Activated gamma-delta T cell treated with anti-CD3 and anti-CD28 coated beads, Interleukin-2, amount 50 U/mL, for 16 hours (primary cell): ENCODE results near the gene ADAD2.

Experiments used
- DNase-seq: peaks from one replicate; pipeline ENCODE4 v3.0.0-alpha.2; 2020; ENCODE audit warnings: low read depth

The ADAD2 gene

DNA sequence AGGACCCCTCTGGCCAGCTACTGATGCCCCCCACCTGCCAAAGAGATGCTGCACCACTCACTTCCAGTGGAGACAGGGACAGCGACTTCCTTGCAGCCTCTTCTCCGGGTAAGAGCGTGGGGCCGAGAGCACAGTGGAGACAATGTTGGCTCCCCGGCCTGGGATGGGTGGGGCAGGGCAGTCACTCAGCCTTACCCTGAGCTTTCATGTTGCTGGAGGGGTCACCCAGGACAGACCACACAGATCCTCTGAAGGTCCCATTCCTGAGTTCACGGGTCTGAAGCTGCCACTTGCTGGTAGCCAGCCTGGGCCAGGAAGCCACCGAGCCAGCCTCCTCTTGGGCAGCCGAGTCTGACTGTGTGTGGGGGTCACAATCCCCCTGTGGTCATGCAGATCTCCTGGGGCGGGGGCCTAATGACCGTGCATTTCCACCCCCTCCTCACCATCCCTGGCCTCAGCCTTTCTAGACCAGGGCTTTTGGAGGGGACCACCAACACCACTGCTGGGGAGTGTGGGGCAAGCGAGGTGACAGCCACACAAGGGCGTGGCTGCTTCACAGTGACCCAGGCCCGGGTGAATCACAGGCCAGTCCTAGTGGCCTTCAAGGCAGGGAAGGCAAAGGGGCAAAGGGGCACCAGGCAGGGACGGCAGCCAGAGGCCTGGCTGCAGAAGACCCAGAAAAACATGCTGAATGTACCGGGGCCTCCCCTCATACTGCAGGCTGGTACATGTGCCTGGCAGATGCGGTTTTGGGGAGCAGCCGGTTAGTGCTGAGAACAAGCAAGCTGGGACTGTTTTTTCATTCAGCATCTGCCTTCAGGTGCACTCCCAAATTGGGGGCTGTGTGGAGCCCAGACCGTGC, 14.5 kb upstream of the ADAD2 start:
- DNase-seq = no peak

DNA sequence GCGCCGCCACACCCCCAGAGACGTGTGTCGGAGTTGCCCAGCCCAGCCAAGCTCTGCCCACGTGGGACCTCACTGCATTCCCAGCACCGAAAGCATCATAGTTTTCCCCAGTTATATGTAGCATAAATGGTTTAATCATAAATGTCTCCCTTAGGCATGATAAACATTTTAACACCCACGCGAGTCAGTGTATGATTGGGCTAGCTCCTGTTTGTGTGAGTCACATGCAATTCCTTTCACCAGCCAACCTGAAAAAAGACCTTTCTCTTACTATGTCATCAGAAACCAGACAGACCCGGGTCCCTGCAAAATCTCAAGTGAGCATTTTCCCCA, 13.2 kb upstream of the ADAD2 start:
- no peak for DNase-seq

DNA sequence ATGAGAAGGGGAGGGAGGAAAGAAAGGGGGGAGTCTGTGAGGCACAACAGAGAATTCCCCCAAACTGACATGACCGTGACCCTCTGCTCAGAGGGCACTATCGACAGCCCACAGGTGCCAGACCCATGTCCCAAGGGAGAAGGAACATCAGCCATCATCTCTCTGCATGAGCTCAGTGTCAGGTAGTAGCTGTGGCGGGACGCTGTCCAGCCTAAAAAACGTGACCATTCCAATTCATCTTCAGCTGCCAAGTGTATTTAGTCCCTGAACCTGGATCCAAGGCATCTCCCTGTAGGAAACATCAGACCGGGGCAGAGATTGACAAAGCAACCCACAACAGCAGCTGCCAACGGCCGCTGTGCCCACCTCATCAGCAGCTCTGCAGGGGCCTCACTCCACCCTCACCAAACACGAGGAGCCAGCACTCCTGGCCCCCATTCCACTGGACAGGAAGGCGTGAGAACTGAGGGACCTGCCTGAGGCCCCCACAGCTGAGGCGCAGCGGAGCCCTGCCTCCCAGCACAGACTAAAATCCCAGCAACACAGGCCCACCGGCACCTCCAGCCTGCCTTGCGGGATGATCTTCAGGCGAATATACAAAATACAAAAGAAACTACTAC, 12.7 kb upstream of the ADAD2 start:
- DNase-seq = no peak

DNA sequence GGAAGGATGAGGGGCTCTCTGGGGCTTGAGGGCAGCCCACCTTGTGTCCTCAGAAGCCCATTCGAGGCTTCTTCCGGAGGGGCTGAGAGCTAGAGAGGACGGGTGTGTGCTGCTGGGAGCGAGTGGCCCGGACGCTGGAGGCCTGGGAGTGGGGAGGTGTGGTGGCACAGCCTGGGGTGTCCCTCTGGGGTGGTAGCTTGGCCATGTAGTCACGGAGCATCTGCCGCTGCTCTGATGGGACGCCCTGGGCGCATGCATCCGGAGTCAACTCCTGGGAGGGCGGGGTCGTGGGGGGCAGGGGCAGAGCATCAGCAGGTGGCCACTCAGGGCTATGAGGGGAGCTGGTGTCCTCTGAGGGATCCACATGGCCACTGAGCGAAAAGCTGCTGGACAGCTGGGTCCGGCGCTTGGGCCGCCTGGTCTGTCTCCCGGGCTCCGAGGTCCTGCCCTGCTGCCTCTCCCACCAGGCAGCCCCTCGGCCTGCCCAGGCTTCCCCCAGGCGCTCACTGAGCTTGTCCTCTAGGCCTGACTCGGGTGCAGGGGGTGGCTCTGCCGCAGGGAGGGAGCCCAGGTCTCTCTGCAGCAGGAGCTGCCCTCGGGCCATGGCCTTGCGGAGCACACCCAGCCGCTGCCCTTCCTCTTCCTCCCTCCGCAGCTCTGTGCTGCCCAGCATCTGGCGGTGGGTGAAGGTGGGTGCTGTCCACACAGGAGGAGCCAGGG, 11.9 kb upstream of the ADAD2 start:
- DNase-seq = no peak

DNA sequence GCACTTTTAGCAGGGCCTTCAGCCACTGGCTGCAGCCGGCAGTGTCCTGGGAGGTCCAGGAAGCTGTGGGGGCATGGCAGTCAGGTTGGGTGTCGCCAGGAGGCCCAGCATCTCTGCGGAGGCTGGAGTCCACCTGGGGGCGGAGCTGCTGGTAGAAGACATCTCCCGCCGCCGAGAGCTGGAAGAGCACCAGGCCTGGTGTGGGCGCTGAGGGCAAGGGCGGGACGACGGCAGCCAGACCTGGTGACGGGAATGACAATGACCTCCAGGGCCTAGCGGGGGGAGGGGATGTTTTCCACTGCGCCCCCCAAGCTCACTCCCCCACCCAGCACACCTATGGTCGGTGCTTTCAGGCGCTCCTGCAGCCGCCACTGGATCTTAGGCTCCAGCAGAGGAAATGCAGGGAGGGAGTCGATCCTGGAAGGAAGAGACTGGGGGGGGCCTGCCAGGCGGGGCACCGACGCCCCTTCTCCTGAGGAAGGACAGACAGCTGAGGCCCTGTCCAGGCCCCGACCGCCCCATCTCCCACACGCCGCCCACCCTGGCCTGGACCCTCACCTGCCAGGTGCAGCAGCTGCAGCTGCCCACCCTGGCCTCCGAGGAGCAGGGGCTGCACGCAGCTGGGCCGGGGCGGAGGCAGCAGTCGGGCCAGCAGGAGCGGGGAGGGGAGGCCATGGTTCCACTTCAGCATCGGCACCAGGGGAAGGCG, 11.2 kb upstream of the ADAD2 start:
- no peak for DNase-seq

DNA sequence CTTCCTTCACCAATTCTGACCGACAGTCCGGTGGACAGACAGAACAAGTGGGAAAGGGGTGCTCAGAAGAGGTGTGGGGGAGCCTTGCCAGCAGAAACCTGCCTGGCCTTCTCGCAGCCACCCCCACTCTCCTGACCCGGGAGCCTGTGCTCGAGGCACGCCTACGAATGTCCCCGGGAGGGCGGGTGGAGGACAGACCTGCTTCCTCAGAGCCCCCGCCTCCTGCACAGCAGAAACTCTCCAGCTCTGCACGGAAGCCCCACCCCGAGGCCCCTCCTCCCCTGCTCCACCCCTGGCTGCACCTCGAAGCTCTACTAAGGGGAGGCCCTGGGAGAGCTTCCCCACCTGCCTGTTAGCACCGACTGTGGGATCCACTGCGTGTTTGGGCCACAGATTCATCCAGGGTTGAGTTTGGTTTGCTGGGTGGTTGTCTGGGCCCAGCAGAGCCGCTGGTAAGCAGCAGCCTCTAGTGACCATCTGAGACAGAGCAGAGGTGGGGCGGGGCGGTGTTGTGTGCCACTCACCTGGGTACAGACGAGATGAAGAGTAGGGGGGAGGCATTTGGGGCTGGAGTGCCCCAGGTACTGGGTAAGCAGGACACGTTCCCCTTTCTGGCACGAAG, 10.3 kb upstream of the ADAD2 start:
- DNase-seq = no peak

DNA sequence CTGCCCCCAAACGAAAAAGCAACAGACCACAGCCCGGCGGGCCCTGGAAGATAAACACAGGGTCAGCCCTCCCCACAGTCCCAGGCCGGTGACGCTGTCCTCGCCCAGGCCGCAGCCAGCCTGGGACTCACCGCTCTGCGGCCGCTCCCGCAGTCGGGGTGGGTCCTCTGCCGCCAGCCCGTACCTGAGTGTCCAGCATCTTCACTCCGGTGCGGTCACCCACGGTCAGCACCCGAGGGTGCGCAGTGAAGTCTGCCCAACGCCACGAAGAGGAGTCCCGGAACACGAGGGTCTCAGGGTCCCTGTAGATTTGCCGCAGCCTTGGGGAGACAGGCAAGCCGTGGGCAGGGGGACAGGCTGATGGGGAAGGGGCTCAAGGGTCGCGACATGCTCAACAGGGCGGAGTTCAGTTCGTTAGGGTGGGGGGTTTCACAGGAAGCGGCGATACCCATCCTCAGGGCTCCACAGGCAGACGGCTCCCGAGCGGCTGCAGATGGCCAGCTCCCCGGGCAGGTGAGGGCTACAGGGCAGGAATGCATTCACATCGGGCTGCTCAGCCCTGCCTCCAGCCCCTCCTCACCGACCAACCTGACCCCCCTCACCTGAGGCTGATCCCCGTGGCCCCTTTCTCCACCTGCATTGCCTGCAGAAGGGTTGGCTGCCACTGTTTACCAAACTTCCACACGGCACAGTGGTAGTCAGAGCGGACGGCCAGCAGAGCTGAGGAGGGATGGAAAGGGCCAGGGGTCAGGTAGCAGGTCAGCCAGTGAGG, 9.6 kb upstream of the ADAD2 start:
- DNase-seq = no peak

DNA sequence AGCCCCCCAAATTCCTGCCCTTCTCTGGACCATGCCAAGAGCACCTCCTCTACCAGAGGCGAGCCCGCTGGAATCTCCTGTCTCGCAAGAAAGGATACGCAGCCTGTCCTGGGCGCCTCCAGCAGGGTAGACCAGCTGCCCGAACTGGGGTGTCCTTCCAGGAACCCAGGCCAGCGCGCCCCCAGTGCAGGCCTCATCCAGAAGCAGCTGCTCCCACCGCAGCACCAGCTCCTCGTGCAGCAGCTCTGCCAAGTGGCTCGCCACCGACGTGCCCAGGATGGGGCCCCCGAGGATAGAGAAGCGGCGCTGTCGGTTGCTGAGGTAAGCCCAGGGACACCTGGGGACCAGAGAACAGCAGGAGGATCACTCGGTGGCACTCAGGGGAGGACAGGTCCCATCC, 8.9 kb upstream of the ADAD2 start:
- DNase-seq = no peak

DNA sequence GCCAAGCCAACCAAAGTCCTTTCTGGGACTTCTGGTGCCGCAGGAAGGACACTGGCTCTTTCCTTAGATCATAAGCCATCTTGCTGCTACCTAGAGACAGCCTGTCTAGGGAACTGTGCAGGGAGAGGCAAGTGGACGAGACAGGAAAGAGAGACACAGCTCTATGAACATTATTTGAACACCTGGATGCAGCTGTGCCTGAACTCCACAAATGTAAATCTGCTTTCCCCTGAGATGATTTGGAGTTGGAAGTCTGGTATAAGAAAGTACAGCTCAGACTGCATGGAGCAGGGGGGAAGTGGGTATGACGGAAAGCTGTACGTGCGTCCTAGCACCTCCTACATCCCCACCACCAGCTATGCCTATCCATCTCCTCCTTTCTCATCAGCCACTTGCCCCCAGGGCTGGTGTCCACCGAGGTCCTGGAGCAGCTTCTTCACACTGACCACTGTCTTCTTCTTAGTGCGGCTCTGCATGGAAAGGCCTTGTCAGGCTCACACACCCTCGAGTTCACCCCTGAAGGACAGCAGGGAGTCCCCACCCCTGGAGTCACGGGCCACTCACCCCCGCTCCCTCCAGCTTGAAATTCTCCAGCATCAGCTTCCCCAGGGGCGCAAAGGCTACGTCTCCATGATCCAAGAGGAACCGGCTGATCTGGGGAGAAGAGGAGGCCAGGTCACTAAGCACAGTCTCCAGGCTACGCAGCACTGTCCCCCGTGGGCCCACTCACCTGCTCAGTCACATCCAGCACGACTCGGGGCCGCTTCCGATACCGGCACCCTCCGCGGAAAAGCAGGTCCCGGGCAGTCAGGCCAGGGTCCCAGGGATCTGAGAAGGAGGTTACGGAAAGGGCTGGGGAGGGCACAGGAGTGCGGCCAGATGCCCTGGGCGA, 8.0 kb upstream of the ADAD2 start:
- no peak for DNase-seq

DNA sequence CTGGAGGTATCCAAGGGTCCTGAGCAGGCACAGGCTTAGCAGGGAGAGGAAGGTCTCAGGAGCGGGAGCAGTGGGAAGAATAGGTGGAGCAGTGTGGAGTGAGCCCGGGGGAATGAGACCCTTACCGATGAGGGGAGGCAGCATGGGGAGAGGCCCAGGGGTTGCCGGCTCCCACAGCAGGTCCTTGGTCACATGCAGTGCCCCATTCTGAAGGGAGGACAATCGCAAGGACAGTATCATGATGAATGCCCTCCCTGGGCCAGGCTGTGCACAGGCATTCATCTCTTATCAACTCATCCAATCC, 7.4 kb upstream of the ADAD2 start:
- DNase-seq = no peak

DNA sequence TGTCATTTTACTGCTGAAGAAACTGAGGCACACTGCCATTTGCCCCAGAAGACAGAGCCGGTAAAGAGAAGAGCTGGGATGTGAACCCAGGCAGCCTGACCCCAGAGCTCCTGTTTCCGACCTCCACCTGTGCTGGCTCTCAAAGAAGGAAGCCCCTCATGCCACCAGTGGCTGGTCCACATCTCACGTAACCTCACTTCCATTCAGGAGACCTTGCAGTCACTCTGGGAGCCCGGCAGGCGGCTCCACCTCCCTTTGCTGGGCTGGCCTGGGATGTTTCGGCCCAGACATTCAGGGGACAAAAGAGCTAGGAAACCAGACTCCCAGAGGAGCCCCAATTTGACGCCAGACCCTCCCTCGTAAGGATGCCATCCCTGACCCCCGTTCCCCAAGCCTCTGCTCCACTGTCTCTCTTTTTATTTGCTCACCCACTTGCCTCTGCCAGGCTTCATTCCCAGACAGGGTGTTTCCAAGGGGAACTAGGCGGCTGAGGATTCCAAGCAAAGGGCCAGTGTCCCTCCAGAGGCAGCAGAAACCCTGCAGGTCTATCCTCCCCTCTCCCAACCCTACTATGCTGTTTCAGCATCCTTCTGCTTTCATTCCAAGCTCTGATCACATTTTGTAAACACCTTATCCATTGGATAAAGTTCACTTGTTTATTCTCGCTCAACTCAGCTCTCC, 6.9 kb upstream of the ADAD2 start:
- no peak for DNase-seq

DNA sequence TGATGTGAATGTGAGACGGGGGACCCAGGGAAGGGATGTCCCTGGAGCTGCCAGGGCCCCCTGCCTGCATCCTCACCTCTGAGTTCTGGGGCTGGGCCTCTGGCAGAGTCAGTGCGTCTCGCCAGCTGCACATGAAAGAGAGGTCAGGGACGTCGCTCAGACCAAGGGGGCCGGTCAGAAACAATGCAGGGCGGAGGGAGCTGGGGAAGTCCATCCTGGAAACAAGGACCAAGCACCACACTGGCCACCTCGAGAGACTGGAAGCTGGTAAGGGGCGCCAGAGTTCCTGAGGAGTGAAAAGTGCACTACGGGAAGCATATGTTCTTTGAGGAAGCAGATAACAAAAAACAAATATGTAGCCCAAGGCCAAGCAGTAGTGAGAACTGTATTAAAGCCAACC, 6.2 kb upstream of the ADAD2 start:
- no peak for DNase-seq

DNA sequence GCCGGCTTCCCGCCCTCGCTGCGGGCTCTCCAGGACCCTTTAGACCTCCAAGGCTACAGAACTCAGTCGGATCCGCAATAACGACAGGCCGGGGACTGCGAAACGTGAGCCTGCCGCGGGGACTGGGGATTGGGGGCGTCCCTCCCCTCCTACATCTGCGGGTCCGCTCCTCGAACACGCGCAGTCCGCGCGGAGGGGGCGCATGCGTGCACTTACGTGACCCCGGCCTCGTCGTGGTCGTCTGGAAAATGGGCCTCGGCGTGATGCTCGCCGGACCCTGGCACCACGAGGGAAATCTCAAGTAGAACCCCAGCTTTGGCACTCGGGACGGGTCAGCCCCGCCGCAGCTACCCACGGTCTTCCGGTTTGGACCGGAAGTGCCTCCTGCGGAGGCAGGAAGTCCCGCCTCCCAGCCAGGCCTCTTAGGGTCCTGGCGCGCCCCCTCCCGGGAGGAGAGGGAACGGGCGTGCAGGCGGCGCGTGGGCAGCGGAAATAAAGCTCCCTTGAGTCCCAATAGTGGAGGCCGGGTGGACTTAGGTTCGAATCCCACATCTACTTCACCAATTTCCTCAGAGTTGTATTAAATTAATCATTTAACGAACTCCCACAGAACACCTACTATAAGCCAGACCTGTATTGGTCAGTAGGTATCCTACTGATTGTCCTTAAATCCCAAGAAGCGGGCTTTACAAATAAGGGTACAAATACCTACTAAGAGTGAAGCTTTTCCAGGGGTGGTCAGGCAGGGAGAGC, 4.1 kb upstream of the ADAD2 start, which contains the start of gene TAF1C:
TAF1C (minus strand) TSS at position 373 of the 753 bp plus-strand sequence. CDS start 2,069 bp downstream, outside the sequence.
- peak; percentile 86 for DNase-seq

DNA sequence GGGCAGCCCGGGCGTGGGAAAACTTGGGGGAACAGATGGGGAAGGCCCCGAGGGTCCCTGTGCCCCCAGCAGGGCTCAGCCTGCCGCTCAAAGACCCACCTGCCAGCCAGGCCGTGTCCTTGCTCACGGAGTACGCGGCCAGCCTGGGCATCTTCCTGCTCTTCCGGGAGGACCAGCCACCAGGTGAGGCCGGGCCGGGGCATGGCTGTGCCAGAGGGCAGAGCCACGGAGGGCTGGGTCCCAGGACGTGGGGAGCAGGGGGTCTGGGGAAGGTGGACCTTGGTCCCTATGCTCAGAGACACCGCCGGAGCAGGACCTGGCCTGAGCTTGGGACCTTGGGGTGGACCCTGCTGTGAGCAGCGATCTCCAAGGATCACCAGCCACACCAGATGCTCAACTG, 509 bp downstream of the ADAD2 start:
- DNase-seq = no peak

DNA sequence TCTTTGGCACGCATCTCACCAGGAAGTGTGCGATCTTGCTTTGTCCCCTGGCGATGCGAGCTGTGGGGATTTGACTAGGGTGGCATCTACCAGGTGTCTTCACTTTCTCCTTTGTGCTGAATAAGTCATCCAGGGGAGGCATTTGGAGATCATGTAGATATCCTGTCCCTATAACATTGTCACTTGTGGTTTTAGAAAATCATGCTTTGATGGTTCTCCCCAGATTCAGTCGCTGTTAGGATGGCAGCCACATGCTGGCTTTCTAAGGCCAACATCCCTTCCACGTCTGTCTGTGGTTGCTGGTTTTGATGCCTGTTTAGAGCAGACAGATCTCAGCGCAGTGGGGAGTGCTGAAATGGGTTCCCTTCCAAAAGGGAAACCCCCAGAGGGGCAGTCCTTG, 2.5 kb downstream of the ADAD2 start:
- DNase-seq = no peak

DNA sequence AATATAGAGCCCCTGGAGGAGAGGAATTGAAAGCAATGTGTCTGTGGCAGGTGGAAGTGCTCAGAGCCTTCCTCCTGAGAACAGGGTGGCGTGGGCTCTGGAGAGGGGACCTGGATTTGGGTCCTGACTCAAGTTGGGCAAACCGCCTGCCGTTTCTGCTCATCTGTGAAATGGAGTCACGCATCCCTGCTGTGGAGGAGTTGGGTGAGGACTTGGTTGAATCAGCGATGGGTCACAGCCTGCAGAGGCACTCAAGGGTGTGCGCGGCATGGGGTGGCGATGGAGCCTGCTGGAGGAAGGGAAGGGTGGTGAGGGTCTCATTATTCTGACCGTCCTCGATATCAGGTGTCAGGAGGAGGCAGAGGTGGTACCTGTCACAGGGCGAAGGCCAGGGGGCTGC, 3.1 kb downstream of the ADAD2 start:
- DNase-seq = no peak

DNA sequence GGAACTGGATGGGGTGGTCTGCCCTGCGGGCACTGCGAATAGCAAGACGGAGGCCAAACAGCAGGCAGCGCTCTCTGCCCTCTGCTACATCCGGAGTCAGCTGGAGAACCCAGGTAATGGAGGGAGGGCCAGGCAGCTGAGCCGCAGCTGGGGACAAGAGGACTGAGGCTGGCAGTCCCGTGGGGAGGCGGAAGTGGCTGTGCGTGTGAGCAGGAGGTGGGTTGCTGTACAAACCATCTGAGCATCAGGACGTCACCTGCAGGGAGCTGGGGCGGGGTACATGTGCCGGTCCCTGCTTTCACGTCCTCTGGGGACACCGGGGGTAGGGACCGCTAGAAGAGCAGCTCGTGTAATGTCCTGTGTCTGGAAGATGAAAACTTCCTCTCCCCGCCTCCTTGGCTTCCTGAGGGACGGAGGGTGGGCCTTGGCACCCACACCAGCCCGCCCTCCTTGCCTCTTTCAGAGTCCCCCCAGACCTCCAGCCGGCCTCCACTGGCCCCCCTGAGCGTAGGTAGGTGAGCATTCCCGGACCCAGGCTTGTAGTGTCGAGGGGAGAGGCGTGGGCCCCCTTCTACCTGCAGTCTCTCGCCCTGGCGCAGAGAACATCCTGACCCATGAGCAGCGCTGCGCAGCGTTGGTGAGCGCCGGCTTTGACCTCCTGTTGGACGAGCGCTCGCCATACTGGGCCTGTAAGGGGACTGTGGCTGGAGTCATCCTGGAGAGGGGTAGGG, 3.7 kb downstream of the ADAD2 start:
- no peak for DNase-seq
